ENCODE data around the gene LTBP2. TPM values are rescaled to one million over a fixed set of nuclear protein-coding genes. Genes with fewer than 3 reads are reported as not detected.

The LTBP2 gene
- total RNA-seq, 1 donor from 2014 or later = 1.9 TPM

DNA sequence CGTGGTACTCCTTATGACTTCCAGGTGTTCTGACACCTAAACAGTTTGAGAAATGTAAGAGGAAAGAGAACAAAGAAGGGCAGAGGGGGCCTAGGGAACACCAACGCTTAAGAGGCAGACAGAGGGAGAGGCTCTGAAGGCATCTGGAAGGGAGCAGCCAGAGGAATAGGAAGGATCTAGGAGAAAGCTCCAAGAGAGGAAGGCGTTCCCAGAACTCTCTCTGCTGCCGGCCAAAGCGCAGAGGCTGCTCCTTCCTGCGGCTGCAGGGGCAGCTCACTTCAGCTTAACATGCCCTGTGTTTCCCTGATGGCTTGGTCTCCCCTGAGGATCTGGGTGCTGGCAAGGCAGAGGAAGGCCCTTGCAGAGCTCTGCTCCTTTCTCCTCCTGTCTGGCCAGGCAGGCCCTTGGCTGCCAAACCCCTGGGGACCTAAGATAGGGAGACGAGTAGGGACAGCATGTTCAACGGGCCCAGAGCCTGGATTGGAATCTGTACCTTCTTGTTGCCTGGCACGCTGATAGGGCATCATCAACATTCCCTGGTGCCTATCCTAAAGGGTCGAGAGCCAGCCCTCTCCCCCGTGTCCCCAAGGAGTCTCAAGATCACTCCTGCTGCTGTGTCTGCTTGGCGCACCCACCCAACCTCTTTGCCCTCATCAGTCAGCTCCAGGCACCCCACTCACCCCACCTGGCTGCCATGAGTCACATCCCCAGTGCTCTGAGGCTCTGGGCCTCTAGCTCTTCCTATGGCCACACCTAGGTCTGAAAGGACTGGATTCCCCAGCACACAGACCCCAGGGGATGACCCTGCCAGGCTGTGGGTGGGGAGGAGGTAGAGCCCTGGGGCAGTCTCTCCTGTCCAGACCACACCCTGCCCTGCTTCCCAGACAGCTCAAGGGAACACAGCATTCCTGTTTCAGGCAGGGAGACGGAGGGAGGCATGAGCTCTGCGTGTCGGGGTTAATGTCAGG is 45.6 kb downstream of the LTBP2 start:
- no peaks in the 10 kb centered on the region for H3K36me3 Mint-ChIP-seq (ENCODE audit: low read depth, unreplicated experiment)
- peaks cover 4% of the 10 kb centered on the region for H3K27me3 Mint-ChIP-seq (ENCODE audit: unreplicated experiment)
- H3K4me3 Mint-ChIP-seq (ENCODE audit: unreplicated experiment) = no peak overlapping the region
- TF ChIP-seq, protein P1, sequence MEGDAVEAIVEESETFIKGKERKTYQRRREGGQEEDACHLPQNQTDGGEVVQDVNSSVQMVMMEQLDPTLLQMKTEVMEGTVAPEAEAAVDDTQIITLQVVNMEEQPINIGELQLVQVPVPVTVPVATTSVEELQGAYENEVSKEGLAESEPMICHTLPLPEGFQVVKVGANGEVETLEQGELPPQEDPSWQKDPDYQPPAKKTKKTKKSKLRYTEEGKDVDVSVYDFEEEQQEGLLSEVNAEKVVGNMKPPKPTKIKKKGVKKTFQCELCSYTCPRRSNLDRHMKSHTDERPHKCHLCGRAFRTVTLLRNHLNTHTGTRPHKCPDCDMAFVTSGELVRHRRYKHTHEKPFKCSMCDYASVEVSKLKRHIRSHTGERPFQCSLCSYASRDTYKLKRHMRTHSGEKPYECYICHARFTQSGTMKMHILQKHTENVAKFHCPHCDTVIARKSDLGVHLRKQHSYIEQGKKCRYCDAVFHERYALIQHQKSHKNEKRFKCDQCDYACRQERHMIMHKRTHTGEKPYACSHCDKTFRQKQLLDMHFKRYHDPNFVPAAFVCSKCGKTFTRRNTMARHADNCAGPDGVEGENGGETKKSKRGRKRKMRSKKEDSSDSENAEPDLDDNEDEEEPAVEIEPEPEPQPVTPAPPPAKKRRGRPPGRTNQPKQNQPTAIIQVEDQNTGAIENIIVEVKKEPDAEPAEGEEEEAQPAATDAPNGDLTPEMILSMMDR (IDR thresholded peaks at IDR 0.05; ENCODE audit: unreplicated experiment) = no peak
- no peaks in the 10 kb centered on the region for H3K4me1 Mint-ChIP-seq (ENCODE audit: unreplicated experiment)
- no peak for DNase-seq (ENCODE audit: low spot score)
- H3K27ac Mint-ChIP-seq (ENCODE audit: unreplicated experiment) = no peak overlapping the region
- no peaks in the 10 kb centered on the region for H3K9me3 Mint-ChIP-seq (ENCODE audit: unreplicated experiment)

DNA sequence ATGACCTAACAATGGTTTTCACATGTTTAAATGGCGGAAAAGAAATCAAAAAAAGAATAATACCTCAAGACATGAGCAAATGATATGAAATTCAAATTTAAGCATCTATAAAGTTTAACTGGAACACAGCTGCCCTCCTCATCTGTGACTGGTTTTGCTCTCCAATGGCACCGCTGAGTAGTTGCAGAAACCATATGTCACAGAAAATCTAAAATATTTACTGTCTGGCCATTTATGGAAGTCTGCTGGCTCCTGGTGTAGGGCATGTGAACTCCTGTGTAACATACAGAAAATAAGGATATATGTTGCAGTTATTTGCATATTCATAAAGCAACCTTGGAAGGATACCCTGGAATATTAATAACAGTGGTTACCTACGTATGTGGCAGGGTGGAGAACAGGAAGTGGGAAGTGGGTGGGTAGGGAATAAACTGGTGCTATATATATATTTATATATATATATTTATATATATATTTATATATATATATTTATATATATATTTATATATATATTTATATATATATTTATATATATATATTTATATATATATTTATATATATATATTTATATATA is 48.4 kb downstream of the LTBP2 start:
- DNase-seq (ENCODE audit: low spot score) = no peak
- Mint-ChIP-seq H3K36me3 (ENCODE audit: low read depth, unreplicated experiment) (no peaks in the 10 kb centered on the region), H3K27ac (ENCODE audit: unreplicated experiment) (no peak overlapping the region), H3K27me3 (ENCODE audit: unreplicated experiment) (peaks cover 7% of the 10 kb centered on the region), H3K4me1 (ENCODE audit: unreplicated experiment) (no peaks in the 10 kb centered on the region), H3K9me3 (ENCODE audit: unreplicated experiment) (no peaks in the 10 kb centered on the region), H3K4me3 (ENCODE audit: unreplicated experiment) (no peak overlapping the region)
- TF ChIP-seq, protein P1 (IDR thresholded peaks at IDR 0.05; ENCODE audit: unreplicated experiment) = no peak

DNA sequence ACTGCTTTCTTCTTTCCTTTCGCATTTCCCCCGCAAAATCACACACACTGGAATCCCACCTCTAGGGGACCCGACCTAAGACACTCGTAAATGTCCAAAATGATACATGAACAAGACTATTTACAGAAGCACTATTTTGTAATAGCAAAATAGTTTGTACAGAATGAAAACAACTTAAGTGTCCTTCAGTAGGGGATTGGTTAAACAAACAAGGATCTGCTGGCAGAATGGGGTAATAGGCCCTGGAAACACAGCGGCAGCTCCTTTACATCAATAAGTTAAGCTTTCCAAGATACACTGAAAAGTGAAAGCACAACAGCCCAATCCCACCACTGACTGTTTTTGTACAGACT is 48.8 kb downstream of the LTBP2 start:
- no peak for DNase-seq (ENCODE audit: low spot score)
- H3K4me3 Mint-ChIP-seq (ENCODE audit: unreplicated experiment) = no peak overlapping the region
- TF ChIP-seq, protein P1 (IDR thresholded peaks at IDR 0.05; ENCODE audit: unreplicated experiment) = no peak
- no peaks in the 10 kb centered on the region for H3K4me1 Mint-ChIP-seq (ENCODE audit: unreplicated experiment)
- no peaks in the 10 kb centered on the region for H3K9me3 Mint-ChIP-seq (ENCODE audit: unreplicated experiment)
- no peak overlapping the region for H3K27ac Mint-ChIP-seq (ENCODE audit: unreplicated experiment)
- no peaks in the 10 kb centered on the region for H3K36me3 Mint-ChIP-seq (ENCODE audit: low read depth, unreplicated experiment)
- H3K27me3 Mint-ChIP-seq (ENCODE audit: unreplicated experiment) = peaks cover 5% of the 10 kb centered on the region

DNA sequence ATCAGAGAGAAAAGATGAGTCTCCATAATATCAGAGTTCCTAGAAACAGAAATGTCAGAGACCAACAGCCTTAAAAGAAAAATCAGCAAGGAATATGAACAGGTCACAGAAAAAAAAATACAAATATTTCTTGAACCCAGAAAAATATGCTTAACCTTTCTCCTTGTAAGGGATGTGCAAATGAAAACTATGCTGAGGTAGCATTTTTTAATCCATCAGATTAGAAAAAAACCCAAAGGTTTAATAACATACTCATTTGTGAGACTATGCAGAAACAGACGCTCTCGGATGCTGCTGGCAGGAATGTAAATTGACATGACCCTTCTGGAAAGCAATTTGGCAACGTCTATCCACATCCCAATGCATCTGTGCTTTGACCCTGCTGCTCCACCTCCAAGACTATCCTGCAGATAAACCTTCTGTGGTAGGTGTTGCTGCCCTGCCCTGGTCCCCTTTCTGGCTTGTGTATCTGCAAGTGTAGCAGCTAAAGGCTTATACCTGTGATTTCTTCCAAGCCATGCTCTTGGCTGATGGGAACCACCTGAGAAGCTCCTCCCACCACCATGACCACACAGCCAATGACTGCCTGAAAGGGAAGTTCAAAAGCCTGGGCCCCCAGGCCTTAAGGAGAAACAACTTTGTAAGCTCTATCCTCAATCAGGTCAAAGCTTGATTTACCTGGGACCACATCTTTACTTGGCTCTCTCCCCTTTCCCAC is 49.4 kb downstream of the LTBP2 start:
- TF ChIP-seq, protein P1 (IDR thresholded peaks at IDR 0.05; ENCODE audit: unreplicated experiment) = no peak
- H3K4me1 Mint-ChIP-seq (ENCODE audit: unreplicated experiment) = no peaks in the 10 kb centered on the region
- no peak overlapping the region for H3K27ac Mint-ChIP-seq (ENCODE audit: unreplicated experiment)
- peaks cover 4% of the 10 kb centered on the region for H3K27me3 Mint-ChIP-seq (ENCODE audit: unreplicated experiment)
- H3K4me3 Mint-ChIP-seq (ENCODE audit: unreplicated experiment) = no peak overlapping the region
- H3K9me3 Mint-ChIP-seq (ENCODE audit: unreplicated experiment) = no peaks in the 10 kb centered on the region
- no peak for DNase-seq (ENCODE audit: low spot score)
- H3K36me3 Mint-ChIP-seq (ENCODE audit: low read depth, unreplicated experiment) = no peaks in the 10 kb centered on the region
